Mucosa of gallbladder (tissue), 1 donor: ENCODE data around the gene LAMP2. TPM values are rescaled to one million over a fixed set of nuclear protein-coding genes. Genes with fewer than 3 reads are reported as not detected.
"Not testable (repeated sequence)": the region's sequence is repeated elsewhere in the genome, so short reads cannot be mapped to it uniquely, and the experiment has no call there.

ENCODE experiments used
- DNase-seq: peaks from one replicate; pipeline ENCODE4 v3.0.0-alpha.2; 2020; ENCODE audit warnings: low spot score
- total RNA-seq: library from RNA; stranded (reverse); gene quantifications from one replicate; pipeline ENCODE4 v1.2.1, GENCODE V29; 2021
- donor health status: DM: no; HTN: no; CAD: no.

Gene LAMP2
- 328 TPM for total RNA-seq

DNA sequence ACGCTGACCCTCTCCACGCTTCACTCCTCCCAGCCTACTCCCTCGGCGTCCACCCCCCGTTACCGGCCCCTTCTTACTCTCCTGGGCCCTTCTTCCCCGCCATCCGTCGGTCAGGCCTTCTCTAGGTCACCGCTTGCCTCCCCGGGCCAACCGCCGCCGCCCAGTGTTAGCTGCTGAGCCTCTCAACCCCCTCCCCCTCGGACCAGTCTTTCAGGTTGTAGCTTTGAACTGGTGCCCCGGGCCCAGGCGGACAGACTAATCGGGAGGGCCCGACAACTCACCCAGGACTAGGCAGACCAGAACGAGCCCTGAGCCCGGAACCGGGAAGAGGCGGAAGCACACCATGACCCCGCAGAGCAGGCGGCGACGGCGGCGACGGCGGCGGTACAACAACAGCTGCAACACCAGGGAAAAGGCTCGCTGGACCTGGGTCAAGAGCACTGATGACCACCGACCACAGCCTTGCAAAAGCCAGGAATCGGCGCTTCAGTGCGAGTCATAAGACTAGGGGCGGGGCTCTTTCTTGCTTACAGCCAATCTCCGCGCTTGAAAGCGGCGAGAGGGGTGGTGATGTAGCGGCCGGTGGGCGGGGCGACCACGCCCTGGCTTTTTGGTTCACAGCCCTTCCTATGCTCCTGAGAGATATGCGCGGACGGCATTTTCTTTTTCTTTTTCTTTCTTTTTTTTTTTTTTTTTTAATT is at the start of gene LAMP2:
Gene LAMP2, minus strand, starts transcription at position 472 of the 701 bp plus-strand sequence. Its CDS starts 127 bp downstream, at position 345.
- peak; percentile 90 for DNase-seq

DNA sequence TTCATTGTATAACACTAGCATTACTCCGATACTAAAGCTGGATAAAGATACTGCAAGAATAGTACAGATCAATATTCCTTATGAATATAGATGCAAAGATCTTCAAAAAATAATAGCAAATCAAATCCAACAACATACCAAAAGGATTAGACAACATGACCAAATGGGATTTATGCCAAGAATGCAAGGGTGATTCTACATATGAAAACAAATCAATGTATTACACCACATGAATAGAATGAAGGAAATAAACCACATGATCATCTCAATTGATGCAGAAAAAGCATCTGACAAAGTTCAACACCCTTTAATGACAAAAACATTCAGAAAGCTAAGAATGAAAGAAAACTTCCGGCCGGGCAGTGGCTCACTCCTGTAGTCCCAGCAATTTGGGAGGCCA is 48.8 kb upstream of the LAMP2 start:
- DNase-seq: no peak

- DNase-seq: no peak
These were observed 45.1 kb upstream of the LAMP2 start for GRCh38 chrX:120514236-120514635.

- DNase-seq: no peak
These were observed 43.5 kb upstream of the LAMP2 start for GRCh38 chrX:120512627-120513026.

DNA sequence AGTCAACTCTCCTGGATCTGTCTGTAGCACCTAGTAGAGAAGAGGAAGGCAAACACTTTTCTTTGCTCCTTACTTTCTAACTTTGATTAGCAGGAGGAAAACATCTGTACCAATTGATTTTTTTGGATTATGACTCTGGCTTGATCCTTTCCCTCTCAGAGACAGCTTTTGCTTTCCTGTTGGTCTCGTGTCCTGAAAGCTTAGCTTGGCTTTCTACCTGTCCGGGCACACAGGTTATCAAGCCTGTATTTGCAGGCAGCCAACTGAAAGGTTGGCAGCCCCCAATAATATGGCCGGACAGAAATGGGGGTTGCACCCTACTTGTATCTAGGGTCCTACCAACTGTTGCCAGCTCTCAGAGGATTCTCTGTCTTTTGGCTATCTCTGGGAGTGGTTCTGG is 43.1 kb upstream of the LAMP2 start:
- no peak for DNase-seq

DNA sequence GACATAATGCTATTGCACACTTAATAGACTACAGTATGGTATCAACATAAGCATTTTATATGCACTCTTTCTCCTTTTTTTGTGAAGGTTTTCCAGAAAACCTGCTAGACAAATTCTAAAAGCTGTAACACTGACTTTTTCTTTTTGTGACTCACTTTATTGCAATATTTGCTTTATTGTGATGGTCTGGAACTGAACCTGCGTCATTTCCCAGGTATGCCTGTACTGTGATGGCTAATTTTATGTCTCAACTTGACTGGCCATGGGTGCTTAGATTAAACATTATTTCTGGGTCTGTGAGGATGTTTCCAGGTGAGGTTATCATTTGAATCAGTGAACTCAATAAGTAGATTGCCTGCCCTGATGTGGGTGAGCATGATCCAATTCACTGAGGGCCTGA is 35.5 kb upstream of the LAMP2 start:
- DNase-seq: no peak

- no peak for DNase-seq
These were observed 30.4 kb upstream of the LAMP2 start for GRCh38 chrX:120499301-120500072.

DNA sequence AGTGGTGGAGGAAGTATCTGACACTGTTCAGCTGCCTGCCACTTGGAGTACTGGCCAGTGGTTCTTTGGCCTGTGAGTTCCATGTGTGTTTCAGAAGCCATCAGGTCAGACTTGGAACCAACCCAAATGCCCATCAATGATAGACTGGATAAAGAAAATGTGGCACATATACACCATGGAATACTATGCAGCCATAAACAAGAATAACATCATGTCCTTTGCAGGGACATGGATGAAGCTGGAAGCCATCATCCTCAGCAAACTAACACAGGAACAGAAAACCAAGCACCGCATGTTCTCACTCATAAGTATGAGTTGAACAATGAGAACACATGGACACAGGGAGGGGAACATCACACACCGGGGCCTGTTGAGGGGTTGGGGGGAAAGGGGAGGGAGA is 21.0 kb upstream of the LAMP2 start:
- not testable (repeated sequence) for DNase-seq

DNA sequence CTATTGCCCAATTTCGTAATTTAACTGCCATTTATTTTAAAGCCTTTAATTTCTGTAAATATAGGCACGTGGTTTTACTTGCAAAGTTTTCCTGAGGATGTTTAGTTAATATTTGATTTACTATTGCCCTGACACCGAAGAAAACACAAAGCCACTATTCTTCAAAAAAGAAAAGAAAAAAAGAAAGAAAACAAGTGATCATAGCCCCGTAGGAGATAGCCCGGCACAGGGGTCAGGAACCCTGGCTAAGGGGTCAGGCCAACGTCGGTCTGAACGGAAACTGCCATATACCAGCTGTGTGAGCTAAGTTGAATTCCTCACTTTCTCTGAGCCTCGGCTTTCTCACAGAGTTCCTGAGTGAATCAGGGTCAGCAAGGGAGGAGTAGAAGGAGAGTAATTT is 17.7 kb upstream of the LAMP2 start:
- no peak for DNase-seq

DNA sequence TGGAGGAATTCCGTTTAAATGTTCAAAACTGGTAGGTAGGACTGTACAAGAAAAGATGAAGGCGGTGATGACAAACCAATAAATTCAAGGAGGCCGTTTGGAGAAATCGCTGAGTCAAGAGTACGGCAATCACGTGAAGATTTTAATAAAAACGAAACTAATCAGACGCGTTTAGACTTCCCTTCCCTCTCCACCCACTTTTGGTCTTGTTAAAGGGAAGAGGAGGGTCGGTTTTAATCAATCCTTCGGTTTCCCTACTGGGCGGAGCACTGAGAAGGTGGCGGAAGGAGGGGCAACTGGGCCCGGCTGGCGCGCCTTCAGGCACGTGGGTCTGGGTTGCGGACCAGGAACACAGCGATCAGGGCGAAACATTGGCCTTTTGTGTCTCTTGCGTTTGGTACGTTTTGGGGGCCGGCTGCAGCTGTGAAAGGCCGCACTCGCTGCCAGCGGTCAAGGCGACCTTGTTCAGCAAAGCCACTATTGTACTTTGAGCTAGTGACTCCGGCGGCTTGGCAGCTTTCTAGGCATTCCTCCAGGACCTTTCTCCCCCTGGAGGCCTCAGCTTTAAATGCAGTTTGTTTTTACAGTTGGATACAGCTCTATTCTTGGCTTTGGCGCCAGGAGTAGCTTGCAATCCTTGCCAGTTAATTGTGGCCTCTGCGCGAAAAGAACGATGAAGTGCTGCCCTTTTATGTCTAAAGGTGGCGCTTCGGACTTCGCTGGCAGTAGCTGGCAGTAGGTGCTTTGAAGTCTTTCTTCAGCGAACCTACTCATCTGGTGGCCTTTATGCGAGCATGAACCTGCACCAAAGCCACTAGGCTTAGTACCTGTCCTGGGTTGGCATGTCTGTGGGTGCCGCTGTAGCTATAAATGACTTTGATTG is 16.8 kb upstream of the LAMP2 start:
- DNase-seq: peak; percentile 75

DNA sequence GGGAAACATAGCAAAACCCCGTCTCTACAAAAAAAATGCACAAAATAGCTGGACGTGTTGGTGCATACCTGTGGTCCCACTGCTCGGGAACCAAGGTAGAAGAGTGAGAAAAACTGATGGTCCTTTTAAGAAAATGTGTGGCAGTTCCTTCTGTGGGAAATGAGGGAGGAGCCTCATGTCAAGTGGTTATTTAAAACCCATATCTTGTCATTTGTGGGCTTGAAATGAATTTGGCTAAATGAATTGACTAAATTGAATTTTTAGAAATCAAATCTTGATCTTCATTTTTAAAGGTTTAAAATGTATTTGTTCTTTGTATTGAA is 16.2 kb upstream of the LAMP2 start:
- no peak for DNase-seq

- DNase-seq: no peak
These were observed 8.4 kb upstream of the LAMP2 start for GRCh38 chrX:120477453-120477852.

- no peak for DNase-seq
These were observed 7.6 kb upstream of the LAMP2 start for GRCh38 chrX:120476714-120477113.

DNA sequence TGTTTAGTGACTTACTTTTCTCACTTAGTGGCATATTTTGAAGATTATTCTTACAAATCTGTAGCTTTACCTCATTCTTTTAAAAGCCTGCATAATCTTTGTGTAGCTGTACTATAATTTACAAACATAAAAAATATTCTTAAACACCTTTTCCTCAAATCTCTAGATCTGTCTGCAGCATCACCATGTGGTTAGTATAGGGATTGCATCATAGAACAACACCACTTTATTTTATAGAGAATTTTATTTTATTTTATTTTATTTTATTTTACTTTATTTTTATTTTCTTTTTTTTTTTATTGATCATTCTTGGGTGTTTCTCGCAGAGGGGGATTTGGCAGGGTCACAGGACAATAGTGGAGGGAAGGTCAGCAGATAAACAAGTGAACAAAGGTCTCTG is 6.4 kb upstream of the LAMP2 start:
- DNase-seq: not testable (repeated sequence)

- no peak for DNase-seq
These were observed 5.0 kb upstream of the LAMP2 start for GRCh38 chrX:120474085-120474484.

GRCh38 chrX:120469657-120470056 is 561 bp upstream of the LAMP2 start:
- DNase-seq: not testable (repeated sequence)

DNA sequence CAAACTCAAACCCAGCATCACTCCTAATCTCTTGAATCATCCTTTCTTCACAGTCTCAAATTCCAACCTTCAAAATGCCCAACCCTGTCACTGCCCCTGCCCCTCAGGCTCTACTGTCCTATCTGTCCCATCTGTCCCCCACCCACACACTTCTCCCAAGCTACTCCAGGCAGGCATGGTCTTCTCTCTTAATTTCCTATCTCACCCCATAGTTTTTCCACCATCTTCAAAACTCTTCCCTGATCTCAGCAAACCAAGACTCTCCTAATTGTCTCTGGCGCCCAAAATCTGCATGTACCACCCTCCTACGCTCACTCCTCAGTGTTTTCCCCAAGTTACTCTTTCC is 644 bp downstream of the LAMP2 start:
- no peak for DNase-seq

GRCh38 chrX:120468071-120468470 is 1.0 kb downstream of the LAMP2 start:
- no peak for DNase-seq

DNA sequence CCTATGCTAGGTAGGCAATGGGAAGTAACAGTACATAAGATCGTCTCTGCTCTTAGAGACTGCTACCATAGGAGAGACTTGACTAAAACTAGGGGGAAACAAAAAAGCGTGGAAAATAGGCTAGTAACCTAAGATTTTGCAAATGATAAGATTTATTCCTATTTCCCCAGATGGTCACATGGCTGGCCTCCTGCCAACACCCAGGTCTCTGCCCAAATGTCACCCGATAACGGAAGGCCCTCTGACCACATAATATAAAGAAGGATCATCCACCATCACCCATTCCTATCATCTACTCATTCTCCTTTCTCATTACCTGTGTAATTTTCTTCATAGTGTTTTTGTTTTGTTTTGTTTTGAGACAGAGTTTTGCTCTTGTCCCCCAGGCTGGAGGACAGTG is 4.7 kb downstream of the LAMP2 start:
- DNase-seq: no peak

- no peak for DNase-seq
These were observed 5.9 kb downstream of the LAMP2 start for GRCh38 chrX:120463241-120463640.

DNA sequence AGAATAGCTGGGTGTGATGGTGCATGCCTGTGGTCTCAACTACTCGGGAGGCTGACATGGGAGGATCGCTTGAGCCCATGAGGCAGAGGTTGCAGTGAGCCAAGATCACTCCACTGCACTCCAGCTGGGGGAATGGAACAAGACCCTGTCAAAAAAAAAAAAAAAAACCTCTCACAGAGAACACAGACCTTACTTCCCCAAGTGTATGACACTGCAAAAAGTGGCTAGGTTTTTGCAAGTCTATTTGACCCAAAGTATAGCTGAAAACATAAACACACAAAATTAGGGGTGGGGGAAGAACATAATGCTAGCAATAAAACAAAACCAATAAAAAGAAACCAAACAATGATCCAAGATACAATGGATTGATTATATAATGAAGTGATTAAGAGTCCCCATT is 6.7 kb downstream of the LAMP2 start:
- DNase-seq: no peak

DNA sequence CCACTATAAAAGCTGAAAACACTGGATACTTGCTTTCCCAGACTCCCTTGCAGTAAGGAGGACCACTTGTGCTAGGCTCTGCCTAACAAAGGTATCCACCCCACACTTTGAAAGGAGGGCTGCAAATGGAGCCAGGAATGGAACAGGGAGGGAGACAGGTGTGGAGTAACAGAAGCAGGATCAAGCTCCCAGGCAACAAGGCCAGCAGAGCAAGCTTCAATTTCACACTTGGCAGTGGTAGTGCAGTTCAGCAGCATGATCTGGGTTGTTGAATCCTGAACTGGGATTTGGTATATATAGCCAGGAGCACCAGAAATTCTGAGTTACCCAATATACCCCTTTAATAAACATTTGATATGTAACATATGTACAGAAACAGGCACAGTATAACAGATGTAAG is 9.8 kb downstream of the LAMP2 start:
- DNase-seq: no peak

DNA sequence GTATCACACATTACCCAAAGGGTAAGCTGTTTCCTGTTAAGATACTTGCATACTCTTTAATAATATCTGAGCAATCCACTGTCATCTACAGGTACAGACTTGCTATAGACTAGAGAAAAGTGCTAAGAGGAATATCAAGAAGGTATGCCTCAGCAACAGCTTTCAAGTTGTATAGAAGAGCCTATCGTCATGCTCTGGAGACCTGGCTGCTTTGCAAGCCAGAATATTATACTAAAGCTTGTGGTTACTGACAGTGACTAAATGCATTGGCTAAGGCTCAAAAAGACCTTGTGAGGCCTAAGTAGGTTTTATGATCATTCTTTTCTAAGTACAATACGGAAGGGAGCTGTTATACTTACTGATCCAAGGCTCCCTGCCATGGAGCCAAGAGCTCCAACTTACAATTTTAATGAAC is 11.3 kb downstream of the LAMP2 start:
- no peak for DNase-seq
